ENCODE results near the gene EFNA1.

- TF ChIP-seq CTCF (IDR thresholded peaks at IDR 0.05; ENCODE audit: low read length): peak; percentile 50
- TF ChIP-seq EZH2 (IDR thresholded peaks at IDR 0.05; ENCODE audit: borderline replicate concordance, low read length): no peak
Measured at GRCh38 chr1:155083865-155084721, 43.6 kb upstream of the EFNA1 start.
